A549 (cell line): ENCODE data around the gene TKTL1.

Experiments used
- CBX8 ChIP-seq: fragments of 200-600 bp; sonication (generic); IDR thresholded peaks from 2 replicates; pipeline ENCODE4 v1.6.1; 2016
- CEBPB ChIP-seq, 2 experiments: fragments of >200 bp in 1 of 2; sonication (Bioruptor Twin) in 1 of 2; formaldehyde crosslinking in 1 of 2; IDR thresholded peaks; 2 replicates each; pipeline ENCODE4 v1.6.1; 2012 to 2016
- CTCF ChIP-seq: fragments of >200 bp; sonication (Bioruptor Twin); formaldehyde crosslinking; IDR thresholded peaks from 3 replicates; pipeline ENCODE4 v1.5.1; 2016
- RAD21 ChIP-seq, 2 experiments: fragments of >200 bp in 1 of 2; sonication (Bioruptor Twin) in 1 of 2; formaldehyde crosslinking in 1 of 2; IDR thresholded peaks in 1 of 2; conservative IDR thresholded peaks in 1 of 2; 2 replicates in 1 of 2; 3 replicates in 1 of 2; pipeline ENCODE4 v1.6.1; 2012 to 2018; ENCODE audit warnings: inconsistent platforms in 1 of 2
- RFX5 ChIP-seq: fragments of 450-650 bp; IDR thresholded peaks from 2 replicates; pipeline ENCODE4 v1.7.1; 2014; ENCODE audit warnings: antibody characterized with exemption, mild to moderate bottlenecking, moderate library complexity
- SMC3 ChIP-seq: fragments of >200 bp; sonication (Bioruptor Twin); formaldehyde crosslinking; IDR thresholded peaks from 3 replicates; pipeline ENCODE4 v1.6.1; 2018; ENCODE audit warnings: inconsistent platforms
- ZC3H11A ChIP-seq: fragments of 450-650 bp; IDR thresholded peaks from 2 replicates; pipeline ENCODE4 v1.6.1; 2014; ENCODE audit warnings: antibody characterized with exemption, mild to moderate bottlenecking
- TF ChIP-seq, protein P1 (sequence below): fragments of 200-600 bp; sonication (generic); IDR thresholded peaks from 2 replicates; pipeline ENCODE4 v1.6.1; 2016; ENCODE audit warnings: antibody characterized with exemption, mild to moderate bottlenecking, moderate library complexity

- TF ChIP-seq RAD21 (conservative IDR thresholded peaks at IDR 0.05 in 1 of 2, IDR thresholded peaks at IDR 0.05 in 1 of 2) = no peak
- no peak for TF ChIP-seq CTCF
- TF ChIP-seq, protein P1, sequence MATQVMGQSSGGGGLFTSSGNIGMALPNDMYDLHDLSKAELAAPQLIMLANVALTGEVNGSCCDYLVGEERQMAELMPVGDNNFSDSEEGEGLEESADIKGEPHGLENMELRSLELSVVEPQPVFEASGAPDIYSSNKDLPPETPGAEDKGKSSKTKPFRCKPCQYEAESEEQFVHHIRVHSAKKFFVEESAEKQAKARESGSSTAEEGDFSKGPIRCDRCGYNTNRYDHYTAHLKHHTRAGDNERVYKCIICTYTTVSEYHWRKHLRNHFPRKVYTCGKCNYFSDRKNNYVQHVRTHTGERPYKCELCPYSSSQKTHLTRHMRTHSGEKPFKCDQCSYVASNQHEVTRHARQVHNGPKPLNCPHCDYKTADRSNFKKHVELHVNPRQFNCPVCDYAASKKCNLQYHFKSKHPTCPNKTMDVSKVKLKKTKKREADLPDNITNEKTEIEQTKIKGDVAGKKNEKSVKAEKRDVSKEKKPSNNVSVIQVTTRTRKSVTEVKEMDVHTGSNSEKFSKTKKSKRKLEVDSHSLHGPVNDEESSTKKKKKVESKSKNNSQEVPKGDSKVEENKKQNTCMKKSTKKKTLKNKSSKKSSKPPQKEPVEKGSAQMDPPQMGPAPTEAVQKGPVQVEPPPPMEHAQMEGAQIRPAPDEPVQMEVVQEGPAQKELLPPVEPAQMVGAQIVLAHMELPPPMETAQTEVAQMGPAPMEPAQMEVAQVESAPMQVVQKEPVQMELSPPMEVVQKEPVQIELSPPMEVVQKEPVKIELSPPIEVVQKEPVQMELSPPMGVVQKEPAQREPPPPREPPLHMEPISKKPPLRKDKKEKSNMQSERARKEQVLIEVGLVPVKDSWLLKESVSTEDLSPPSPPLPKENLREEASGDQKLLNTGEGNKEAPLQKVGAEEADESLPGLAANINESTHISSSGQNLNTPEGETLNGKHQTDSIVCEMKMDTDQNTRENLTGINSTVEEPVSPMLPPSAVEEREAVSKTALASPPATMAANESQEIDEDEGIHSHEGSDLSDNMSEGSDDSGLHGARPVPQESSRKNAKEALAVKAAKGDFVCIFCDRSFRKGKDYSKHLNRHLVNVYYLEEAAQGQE = no peak
- no peak for TF ChIP-seq CBX8
- TF ChIP-seq CEBPB (IDR thresholded peaks at IDR 0.05) = no peak
- TF ChIP-seq ZC3H11A = no peak
- no peak for TF ChIP-seq SMC3
- no peak for TF ChIP-seq RFX5
Measured at GRCh38 chrX:154379569-154379951, 84.0 kb downstream of the TKTL1 start.
